ENCODE data around the gene TBCE.
"Not testable (repeated sequence)": the region's sequence is repeated elsewhere in the genome, so short reads cannot be mapped to it uniquely, and the experiment has no call there.

TBCE gene

DNA sequence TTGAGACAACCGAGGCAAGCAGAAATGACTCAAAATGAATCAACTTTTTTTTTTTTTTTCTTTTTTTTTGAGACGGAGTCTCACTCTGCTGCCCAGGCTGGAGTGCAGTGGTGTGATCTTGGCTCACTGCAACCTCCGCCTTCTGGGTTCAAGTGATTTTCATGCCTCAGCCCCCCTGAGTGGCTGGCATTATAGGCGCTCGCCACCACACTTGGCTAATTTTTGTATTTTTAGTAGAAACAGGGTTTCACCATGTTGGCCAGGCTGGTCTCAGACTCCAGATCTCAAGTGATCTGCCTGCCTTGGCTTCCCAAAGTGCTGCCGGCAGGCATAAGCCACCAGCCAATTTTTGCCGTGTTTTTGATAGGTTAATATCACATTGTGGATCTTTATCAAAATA lies 90.6 kb downstream of the TBCE start:
- DNase-seq, result not testable (repeated sequence)

DNA sequence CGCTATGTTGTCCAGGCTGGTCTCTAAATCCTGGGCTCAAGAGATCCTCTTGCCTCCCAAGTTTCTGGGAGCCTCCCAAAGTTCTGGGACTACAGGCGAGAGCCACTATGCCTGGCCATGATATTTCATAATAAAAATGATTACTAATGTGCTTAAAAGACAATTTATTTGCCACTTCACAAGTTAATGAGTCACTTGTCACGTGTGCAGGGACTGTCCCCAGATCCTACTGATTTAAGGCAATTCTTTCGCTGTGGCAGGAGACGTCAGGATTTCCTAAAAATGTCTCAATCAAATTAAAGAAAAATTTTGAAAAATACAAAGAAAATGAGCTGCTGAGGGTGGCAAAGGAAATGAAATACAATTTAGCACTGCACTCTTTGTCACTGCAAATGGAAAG lies 93.5 kb downstream of the TBCE start:
- DNase-seq, result no peak

DNA sequence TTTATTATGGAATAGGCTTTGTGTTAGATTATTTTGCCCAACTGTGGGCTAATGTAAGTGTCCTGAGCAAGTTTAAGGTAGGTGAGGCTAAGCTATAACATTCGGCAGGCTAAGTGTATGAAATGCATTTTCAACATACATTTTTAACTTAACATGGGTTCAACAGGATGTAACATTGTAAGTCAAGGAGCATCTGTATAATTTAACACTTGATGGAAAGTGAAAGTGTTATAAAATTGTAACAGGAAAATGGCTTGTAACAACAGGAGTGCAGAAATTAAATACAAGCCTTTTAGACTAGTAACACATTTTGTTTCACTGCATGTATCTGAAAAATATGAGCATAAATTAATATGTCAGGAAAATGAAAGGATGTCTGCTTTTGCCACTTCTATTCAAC lies 94.7 kb downstream of the TBCE start:
- DNase-seq, result no peak

DNA sequence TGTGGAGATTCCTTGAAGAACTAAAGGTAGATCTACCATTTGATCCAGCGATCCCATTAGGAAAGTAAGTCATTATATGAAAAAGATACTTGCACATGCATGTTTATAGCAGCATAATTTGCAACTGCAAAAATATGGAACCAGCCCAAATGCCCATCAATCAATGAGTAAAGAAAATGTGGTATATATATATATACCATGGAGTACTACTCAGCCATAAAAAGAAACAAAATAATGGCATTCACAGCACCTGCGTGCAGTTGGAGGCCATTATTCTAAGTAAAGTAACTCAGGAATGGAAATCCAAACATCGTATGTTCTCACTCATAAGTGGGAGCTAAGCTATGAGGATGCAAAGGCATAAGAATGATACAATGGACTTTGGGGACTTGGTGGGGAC lies 95.6 kb downstream of the TBCE start:
- DNase-seq, result not testable (repeated sequence)

DNA sequence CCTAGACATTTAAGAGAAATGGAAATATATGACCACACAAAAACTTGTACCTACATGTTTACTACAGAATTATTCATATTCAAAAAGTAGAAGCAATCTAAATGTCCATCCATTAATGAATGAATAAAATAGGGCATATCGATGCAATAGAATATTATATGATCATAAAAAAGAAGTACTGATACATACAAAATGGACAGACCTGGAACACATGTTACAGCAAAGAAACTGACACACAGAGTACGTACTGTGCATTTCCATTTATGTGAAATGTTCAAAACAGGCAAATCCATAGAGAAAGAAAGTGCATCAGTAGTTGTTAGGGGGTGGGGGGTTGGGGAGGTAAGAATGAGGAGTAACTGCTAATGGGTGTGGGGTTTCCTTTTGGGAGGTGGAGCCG lies 97.8 kb downstream of the TBCE start:
- no peak for DNase-seq

DNA sequence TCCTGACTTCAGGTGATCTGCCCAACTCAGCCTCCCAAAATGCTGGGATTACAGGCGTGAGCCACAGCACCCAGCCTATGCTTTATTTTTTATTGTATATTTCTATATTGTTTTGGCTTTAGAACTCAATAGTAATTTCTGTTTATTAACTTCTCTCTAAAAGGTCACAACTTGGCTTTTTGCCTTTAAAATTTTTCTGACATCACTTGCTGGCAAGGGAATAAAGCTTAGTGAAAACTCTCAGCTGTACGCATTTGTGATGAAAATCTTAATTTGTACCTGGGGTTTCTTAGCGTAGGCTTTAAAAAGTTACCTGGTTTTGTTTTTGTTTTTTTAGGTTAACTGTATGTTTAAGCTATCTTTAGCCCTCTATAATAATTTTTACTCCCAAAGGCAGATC lies 100.8 kb downstream of the TBCE start:
- DNase-seq, result no peak

DNA sequence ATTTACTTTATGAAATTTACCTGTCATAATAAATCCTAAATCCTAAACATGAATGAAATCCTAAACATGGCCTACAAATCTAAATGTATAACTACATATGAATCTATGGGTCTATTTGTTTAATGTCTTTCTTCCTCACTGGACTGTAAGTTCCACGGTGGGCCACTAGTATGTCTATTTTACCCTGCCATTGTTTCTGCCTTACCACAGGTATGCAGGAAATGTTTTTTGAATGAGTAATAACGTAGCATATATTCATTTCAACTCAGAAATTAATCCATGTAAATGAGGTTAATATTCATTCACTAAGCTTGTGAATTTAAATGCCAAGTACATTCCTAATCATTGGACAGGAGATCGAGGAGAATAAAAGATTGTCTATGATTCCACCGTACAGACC lies 101.7 kb downstream of the TBCE start:
- DNase-seq, result no peak

DNA sequence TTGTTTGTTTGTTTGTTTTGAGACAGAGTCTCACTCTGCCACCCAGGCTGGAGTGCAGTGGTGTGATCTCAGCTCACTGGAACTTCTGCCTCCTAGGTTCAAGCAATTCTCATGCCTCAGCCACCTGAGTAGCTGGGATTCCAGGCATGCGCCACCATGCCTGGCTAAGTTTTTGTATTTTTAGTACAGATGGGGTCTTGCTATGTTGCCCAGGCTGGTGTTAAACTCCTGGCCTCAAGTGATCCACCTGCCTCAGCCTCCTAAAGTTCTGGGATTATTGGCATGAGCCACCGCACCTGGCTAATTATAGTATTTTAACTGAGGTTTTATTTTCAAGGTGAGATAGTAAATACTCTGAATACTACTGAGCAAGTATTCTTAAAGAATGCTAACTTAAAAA lies 102.7 kb downstream of the TBCE start:
- not testable (repeated sequence) for DNase-seq

DNA sequence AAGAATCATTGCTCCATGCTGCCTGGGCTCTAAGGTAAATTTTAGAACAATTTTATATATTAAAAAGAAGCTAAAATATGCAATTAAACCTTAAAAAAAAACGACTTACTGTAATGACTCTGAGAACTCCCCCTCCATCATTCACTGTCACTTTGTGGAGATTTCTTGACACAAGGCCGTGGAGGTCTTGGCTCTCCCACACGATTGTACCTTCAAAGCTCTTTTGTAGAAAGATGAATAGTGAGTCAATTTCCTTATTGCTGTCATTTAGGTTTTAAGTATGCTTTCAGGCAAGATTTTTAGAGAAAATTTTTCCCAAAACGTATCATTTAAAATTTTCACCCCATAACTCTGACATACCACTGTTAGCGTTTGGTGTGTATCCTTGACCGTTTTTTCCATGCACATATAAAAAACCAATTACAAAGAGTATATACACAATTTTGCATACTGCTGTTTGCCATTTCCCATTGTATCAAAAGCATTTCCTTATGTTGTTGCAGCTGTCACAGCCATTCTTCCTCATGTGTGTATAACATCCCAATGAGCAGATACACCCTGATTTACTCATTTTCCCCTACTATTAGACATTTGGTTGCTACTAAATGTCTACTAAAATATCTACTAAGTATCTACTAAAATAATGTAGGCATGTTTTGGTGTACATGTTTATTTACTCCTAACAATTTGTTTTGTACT lies 103.7 kb downstream of the TBCE start:
- DNase-seq, result no peak

DNA sequence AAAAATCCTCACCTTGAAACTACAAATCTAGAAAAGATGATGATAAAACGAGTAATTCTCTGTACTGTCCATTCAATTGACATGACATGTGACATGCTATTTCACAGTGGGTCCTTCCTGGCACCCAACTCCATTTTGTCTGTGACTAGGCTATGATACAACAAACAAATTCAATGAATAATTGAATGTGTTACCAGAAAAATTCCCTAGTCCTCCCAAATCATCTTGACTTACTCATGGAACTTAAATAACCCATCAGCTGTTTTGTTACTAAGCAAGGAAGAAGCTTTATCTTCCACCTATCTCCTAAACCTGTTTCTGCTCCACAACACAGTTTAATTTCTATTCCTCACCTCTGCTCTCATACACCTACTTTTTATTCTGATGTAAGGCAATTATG lies 106.6 kb downstream of the TBCE start:
- DNase-seq, result no peak

DNA sequence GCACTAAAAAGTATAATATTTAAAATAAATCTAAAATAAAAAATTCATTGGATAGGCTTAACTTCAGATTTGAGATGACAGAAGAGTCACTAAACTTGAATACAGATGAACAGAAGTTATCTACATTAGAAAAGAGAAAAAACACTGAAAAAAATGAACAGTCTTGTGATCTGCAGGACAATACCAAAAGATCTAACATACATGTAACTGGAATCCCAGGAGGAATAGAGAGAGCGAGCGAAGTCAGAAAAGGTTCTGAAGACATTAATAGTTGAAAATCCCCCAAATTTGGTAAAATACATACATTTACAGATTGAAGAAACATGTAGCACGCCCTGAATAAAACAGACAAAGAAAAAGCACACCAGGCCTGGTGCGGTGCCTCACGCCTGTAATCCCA lies 115.9 kb downstream of the TBCE start:
- DNase-seq, result no peak

DNA sequence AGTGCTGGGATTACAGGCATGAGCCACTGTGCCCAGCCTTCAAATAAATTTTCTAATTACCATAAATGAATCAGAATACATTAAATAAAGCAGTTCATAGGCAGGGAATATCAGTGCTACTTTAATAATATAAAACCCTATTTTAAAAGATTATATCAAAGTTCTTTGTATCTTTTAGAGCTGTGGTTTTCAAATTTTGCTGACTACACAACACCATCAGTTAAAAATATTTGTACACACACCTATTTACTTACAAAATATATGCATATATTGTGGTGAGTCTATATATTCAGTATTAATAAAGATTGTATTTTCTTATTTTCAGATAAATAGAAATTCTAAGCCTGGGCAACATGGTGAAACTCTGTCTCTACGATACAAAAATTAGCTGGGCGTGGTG lies 118.3 kb downstream of the TBCE start:
- DNase-seq, result no peak

DNA sequence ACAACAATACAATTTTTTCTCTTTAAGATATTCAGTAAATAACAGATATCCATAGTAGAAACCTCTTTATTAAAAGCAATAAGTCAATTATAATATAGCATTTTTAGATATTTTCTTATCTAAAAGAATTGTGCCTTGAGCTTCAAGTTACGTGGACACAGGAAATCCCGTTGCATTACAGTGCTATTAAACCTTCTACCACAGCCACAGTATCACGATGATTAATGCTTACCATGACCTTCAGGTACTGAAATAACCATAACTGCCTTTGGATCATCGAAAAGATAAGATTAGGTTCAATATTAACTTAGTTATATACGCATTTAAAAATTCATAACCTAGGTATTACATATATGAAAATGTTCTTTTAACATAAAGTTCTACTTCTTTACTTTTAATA lies 119.1 kb downstream of the TBCE start:
- no peak for DNase-seq

DNA sequence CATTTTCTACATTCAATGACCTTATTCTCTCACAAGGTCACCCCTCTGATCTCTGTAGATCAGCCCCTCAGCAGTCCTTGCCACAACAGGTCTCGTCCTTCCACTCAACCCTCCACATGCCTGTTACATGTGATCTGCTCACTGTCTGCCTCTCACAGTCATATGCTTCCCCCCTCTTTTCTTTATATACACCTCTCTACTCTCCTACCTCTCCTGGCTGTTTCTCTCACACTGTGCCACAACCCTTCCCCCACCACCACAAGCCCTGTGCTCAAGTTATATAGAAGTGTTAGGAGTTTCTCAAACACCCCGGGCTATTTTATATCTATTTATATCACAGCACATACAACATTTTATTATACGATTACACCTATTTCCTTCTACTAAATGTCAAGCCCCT lies 124.4 kb downstream of the TBCE start:
- DNase-seq, result no peak

DNA sequence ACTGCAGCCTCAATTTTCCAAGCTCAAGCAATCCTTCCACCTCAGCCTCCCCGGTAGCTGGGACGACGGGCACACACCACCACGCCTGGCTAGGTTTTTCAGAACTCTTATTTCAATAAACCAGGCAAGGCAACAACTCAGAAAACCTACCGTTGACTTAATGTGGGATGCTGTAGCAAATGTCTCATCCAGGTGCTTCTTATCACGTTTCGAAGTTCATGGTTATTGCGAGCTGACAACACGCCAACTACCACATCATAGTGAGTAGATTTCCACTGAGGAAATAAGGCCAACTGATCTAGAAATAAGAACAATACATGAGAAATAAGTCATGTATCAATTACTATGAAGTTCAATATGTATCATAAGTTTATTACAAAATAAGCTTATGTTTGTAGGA lies 127.3 kb downstream of the TBCE start:
- no peak for DNase-seq

DNA sequence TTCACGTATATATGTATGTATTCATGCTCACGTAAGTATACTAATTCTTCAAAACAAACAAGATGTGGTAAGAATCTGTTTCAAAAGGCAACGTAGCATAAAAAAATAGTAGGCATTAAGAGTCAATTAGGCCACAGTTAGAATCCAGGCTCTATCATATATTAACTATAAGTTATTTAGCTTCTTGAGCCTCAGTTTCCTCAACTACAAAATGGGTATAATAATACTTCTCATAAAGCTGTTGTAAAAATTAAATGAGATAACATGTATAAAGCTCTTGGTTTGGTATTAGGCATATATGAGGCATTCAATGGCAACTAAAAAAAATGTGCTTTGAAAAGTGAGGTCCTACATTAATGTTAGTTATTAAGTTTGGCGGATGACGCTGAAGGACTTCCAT lies 127.8 kb downstream of the TBCE start:
- no peak for DNase-seq

DNA sequence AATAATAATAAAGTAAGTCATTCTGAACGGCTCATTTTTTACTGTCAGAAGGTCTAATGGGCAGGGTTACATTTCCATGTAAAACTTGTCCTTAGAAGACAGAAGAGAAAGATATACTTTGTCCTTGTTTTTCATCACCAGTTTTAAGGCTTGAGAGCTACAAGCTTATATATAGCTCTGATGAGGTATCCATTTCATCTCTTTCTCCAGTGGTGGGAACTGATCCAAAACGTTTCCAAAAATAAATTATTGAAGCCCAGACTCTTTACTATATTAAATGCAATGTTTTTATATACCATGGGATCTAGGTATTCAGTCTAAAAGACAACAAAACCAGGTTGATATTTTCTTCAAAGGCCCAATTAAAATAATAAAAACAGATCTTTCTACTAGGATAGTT lies 128.3 kb downstream of the TBCE start:
- DNase-seq, result no peak

DNA sequence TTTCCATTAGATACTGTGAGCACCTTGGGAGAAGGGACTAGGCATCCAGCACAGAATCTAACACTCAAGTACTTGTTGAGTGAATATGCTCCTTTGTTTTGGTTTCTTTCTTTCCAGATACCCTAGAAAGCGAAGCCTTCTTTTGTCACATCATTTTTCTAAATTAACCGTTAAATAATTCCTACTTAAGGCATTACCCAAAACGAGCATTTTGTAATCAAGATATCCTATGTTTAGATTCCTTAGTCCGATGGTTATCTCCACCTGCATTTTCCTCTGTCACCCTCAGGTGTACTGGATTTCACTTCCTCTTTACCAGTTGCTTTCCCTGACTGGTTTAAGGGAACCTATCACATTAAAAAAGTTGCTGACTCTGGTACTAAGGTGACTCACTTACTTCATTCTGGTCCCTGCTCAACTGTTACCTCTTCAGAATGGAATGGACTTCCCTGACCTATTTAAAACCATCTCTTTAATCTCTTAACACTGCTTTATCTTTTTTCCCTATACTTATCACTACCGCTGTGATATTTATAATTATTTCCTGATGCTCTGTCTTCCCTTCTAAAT lies 133.8 kb downstream of the TBCE start:
- DNase-seq, result no peak

Data from activated CD8-positive, alpha-beta memory T cell treated with anti-CD3 and anti-CD28 coated beads, Interleukin-2, amount 50 U/mL, for 48 hours (primary cell).